H9 (cell line): ENCODE measurements around the gene MED27. TPM values are rescaled to one million over a fixed set of nuclear protein-coding genes. Genes with fewer than 3 reads are reported as not detected.

Source experiments
- DNase-seq: peaks from one replicate; pipeline ENCODE4 v3.0.0-alpha.2; 2017
- H2AFZ ChIP-seq: one replicate; pipeline ENCODE4 v1.6.1; 2013; ENCODE audit warnings: mild to moderate bottlenecking, low read length, control low read depth, moderate library complexity
- H2AK5ac ChIP-seq: 2 replicates; pipeline ENCODE4 v1.6.1; 2013; ENCODE audit warnings: low read length, control low read depth, mixed read lengths; ENCODE audit not compliant: insufficient read length
- H2BK120ac ChIP-seq: one replicate; pipeline ENCODE4 v1.6.1; 2013; ENCODE audit warnings: low read depth, mild to moderate bottlenecking, low read length, control low read depth, inconsistent platforms; ENCODE audit not compliant: poor library complexity, severe bottlenecking
- H2BK12ac ChIP-seq: 2 replicates; pipeline ENCODE4 v1.6.1; 2013; ENCODE audit warnings: low read length, control low read depth, mixed read lengths, low read depth; ENCODE audit not compliant: insufficient read length
- H2BK15ac ChIP-seq: 2 replicates; pipeline ENCODE4 v1.6.1; 2013; ENCODE audit warnings: low read depth, low read length, control low read depth
- H2BK20ac ChIP-seq: one replicate; pipeline ENCODE4 v1.6.1; 2013; ENCODE audit warnings: low read depth, mild to moderate bottlenecking, low read length, control low read depth, inconsistent platforms; ENCODE audit not compliant: poor library complexity, severe bottlenecking
- H2BK5ac ChIP-seq: 2 replicates; pipeline ENCODE4 v1.6.1; 2013; ENCODE audit warnings: low read length, control low read depth, mixed read lengths; ENCODE audit not compliant: insufficient read length
- H3K14ac ChIP-seq: 2 replicates; pipeline ENCODE4 v1.6.1; 2013; ENCODE audit warnings: low read length, control low read depth; ENCODE audit not compliant: insufficient read depth
- H3K18ac ChIP-seq: 2 replicates; pipeline ENCODE4 v1.6.1; 2013; ENCODE audit warnings: low read depth, mild to moderate bottlenecking, mixed read lengths, low read length, control low read depth; ENCODE audit not compliant: insufficient read length
- H3K23ac ChIP-seq: 2 replicates; pipeline ENCODE4 v1.6.1; 2013; ENCODE audit warnings: low read length, control low read depth, mixed read lengths, low read depth; ENCODE audit not compliant: insufficient read length
- H3K23me2 ChIP-seq: 2 replicates; pipeline ENCODE4 v1.6.1; 2013; ENCODE audit warnings: low read depth, mild to moderate bottlenecking, mixed read lengths, low read length, control low read depth; ENCODE audit not compliant: insufficient read length, poor library complexity, severe bottlenecking
- H3K27ac ChIP-seq: 2 replicates; pipeline ENCODE4 v1.5.1; 2013; ENCODE audit warnings: low read length, control low read depth, mixed read lengths, low read depth; ENCODE audit not compliant: insufficient read length
- H3K27me3 ChIP-seq: 2 replicates; pipeline ENCODE4 v1.6.1; 2013; ENCODE audit warnings: low read length, control low read depth, inconsistent platforms; ENCODE audit not compliant: insufficient read depth
- H3K4ac ChIP-seq: 2 replicates; pipeline ENCODE4 v1.6.1; 2013; ENCODE audit warnings: low read depth, mild to moderate bottlenecking, control low read depth, inconsistent platforms, low read length, moderate library complexity
- H3K4me1 ChIP-seq: 2 replicates; pipeline ENCODE4 v1.6.1; 2013; ENCODE audit warnings: low read length, control low read depth, inconsistent platforms; ENCODE audit not compliant: insufficient read depth
- H3K4me2 ChIP-seq: 2 replicates; pipeline ENCODE4 v1.6.1; 2013; ENCODE audit warnings: low read length, control low read depth, mixed read lengths; ENCODE audit not compliant: insufficient read length, insufficient read depth
- H3K56ac ChIP-seq: 2 replicates; pipeline ENCODE4 v1.6.1; 2013; ENCODE audit warnings: low read depth, mild to moderate bottlenecking, mixed read lengths, low read length, control low read depth; ENCODE audit not compliant: insufficient read length
- H3K79me1 ChIP-seq: 2 replicates; pipeline ENCODE4 v1.6.1; 2013; ENCODE audit warnings: low read depth, mild to moderate bottlenecking, moderate library complexity, low read length, control low read depth, inconsistent platforms; ENCODE audit not compliant: insufficient read depth, poor library complexity, severe bottlenecking
- H3K79me2 ChIP-seq: 2 replicates; pipeline ENCODE4 v1.6.1; 2013; ENCODE audit warnings: low read length, control low read depth, inconsistent platforms; ENCODE audit not compliant: insufficient read depth
- H3K9ac ChIP-seq: 2 replicates; pipeline ENCODE4 v1.6.1; 2013; ENCODE audit warnings: low read length, control low read depth, mixed read lengths; ENCODE audit not compliant: insufficient read length; ENCODE audit errors: extremely low read depth
- H3K9me3 ChIP-seq: one replicate; pipeline ENCODE4 v1.6.1; 2013; ENCODE audit warnings: low read depth, low read length, inconsistent platforms; ENCODE audit not compliant: control insufficient read depth
- H3T11ph ChIP-seq: one replicate; pipeline ENCODE4 v1.6.1; 2013; ENCODE audit warnings: mild to moderate bottlenecking, low read length, control low read depth, inconsistent platforms
- H4K20me1 ChIP-seq: one replicate; pipeline ENCODE4 v1.6.1; 2013; ENCODE audit not compliant: control insufficient read depth, insufficient read length, insufficient read depth
- H4K5ac ChIP-seq: 2 replicates; pipeline ENCODE4 v1.6.1; 2013; ENCODE audit warnings: low read depth, mild to moderate bottlenecking, mixed read lengths, low read length, control low read depth; ENCODE audit not compliant: insufficient read length
- H4K8ac ChIP-seq: replicated peaks from 2 replicates; pipeline ENCODE4 v1.6.1; 2013; ENCODE audit warnings: low read length, control low read depth, mixed read lengths, low read depth; ENCODE audit not compliant: insufficient read length
- H4K91ac ChIP-seq: 2 replicates; pipeline ENCODE4 v1.6.1; 2013; ENCODE audit warnings: low read depth, mild to moderate bottlenecking, moderate library complexity, mixed read lengths, low read length, control low read depth; ENCODE audit not compliant: insufficient read length
- H3K27ac Mint-ChIP-seq, 3 experiments: 2 replicates in 2 of 3; 3 replicates in 1 of 3; pipeline ENCODE4 v1.8.0; 2020 to 2021; ENCODE audit warnings: mixed read lengths in 3 of 3, mild to moderate bottlenecking in 1 of 3, moderate library complexity in 1 of 3
- H3K27me3 Mint-ChIP-seq: 2 replicates; pipeline ENCODE4 v1.8.0; 2021; ENCODE audit warnings: low read depth, mild to moderate bottlenecking, moderate library complexity, mixed read lengths
- H3K36me3 Mint-ChIP-seq, 3 experiments: 2 replicates in 2 of 3; 3 replicates in 1 of 3; pipeline ENCODE4 v1.8.0; 2020 to 2021; ENCODE audit warnings: low read depth in 3 of 3, mixed read lengths in 3 of 3; ENCODE audit not compliant: insufficient read depth in 1 of 3
- H3K4me1 Mint-ChIP-seq, 2 experiments: 2 replicates each; pipeline ENCODE4 v1.8.0; 2020; ENCODE audit warnings: mixed read lengths in 2 of 2
- H3K4me3 Mint-ChIP-seq, 2 experiments: 2 replicates in 1 of 2; 3 replicates in 1 of 2; pipeline ENCODE4 v1.8.0; 2020 to 2021; ENCODE audit warnings: mild to moderate bottlenecking in 2 of 2, mixed read lengths in 2 of 2, moderate library complexity in 1 of 2
- H3K9me3 Mint-ChIP-seq, 2 experiments: 2 replicates in 1 of 2; 3 replicates in 1 of 2; pipeline ENCODE4 v1.8.0; 2020; ENCODE audit warnings: mild to moderate bottlenecking in 2 of 2, mixed read lengths in 2 of 2, moderate library complexity in 1 of 2
- CTCF ChIP-seq: fragments of 200-600 bp; sonication (generic); conservative IDR thresholded peaks from 3 replicates; pipeline ENCODE4 v1.8.0; 2021; ENCODE audit warnings: antibody characterized with exemption, mild to moderate bottlenecking
- WGBS: extraction: QIAGEN DNeasy Blood & Tissue Kit; methylation state at CpG from one replicate; pipeline ENCODE4 v1.1.7; 2013; ENCODE audit warnings: missing lambda C conversion rate, low lambda C conversion rate, mixed read lengths; ENCODE audit not compliant: insufficient read length; ENCODE audit errors: extremely low coverage; 5-methylcytosine and 5-hydroxymethylcytosine counted together
- total RNA-seq: library from RNA; stranded (reverse); gene quantifications from 2 replicates; pipeline ENCODE4 v1.2.1, GENCODE V29; 2021

Gene MED27
- total RNA-seq, 1 experiment from 2014 or later = 33.5 TPM

GRCh38 chr9:132126680-132127236 is 47.1 kb upstream of the MED27 start:
- H4K5ac ChIP-seq = no peak overlapping the region
- no peaks in the 10 kb centered on the region for H3K79me2 ChIP-seq
- no peaks in the 10 kb centered on the region for H3K27me3 ChIP-seq
- no peak overlapping the region for H4K91ac ChIP-seq
- no peak overlapping the region for H3K23ac ChIP-seq
- H3K4me1 Mint-ChIP-seq = peaks cover 59 to 82% of the 10 kb centered on the region in 2 experiments
- no peak overlapping the region for H2BK20ac ChIP-seq
- H2AK5ac ChIP-seq = no peak overlapping the region
- no peak overlapping the region for H3K14ac ChIP-seq
- no peak for TF ChIP-seq CTCF
- H2BK5ac ChIP-seq = no peak overlapping the region
- no peak overlapping the region for H2BK15ac ChIP-seq
- H3K27ac ChIP-seq = no peak overlapping the region
- H3K9ac ChIP-seq = no peak overlapping the region
- no peak overlapping the region for H3K4me2 ChIP-seq
- H3K9me3 Mint-ChIP-seq = peaks cover 4% of the 10 kb centered on the region in 2 experiments; a peak in 2 of 5 replicates
- H2AFZ ChIP-seq = no peak overlapping the region
- H3K27ac Mint-ChIP-seq = no peak overlapping the region
- H2BK120ac ChIP-seq = no peak overlapping the region
- no peak for DNase-seq
- H3K27me3 Mint-ChIP-seq = peaks cover 17% of the 10 kb centered on the region
- no peak overlapping the region for H2BK12ac ChIP-seq
- no peaks in the 10 kb centered on the region for H4K20me1 ChIP-seq
- no peaks in the 10 kb centered on the region for H3K79me1 ChIP-seq
- H3K4me1 ChIP-seq = peaks cover 21% of the 10 kb centered on the region
- H3K23me2 ChIP-seq = no peaks in the 10 kb centered on the region
- H3K4ac ChIP-seq = no peak overlapping the region
- H3K9me3 ChIP-seq = no peaks in the 10 kb centered on the region
- H3K18ac ChIP-seq = no peak overlapping the region
- H3K4me3 Mint-ChIP-seq = peak overlapping the region in 1 of 2 experiments; percentile 44; a peak in 2 of 5 replicates
- H4K8ac ChIP-seq = no peak overlapping the region
- H3K56ac ChIP-seq = no peak overlapping the region
- WGBS = no CpG with 5 or more reads among the region's 13 CpGs
- H3T11ph ChIP-seq = no peak overlapping the region
- H3K36me3 Mint-ChIP-seq = no peaks in the 10 kb centered on the region
